ENCODE results near the gene TSPAN32.
"Not testable (repeated sequence)": the region's sequence is repeated elsewhere in the genome, so short reads cannot be mapped to it uniquely, and the experiment has no call there.

Gene TSPAN32

DNA sequence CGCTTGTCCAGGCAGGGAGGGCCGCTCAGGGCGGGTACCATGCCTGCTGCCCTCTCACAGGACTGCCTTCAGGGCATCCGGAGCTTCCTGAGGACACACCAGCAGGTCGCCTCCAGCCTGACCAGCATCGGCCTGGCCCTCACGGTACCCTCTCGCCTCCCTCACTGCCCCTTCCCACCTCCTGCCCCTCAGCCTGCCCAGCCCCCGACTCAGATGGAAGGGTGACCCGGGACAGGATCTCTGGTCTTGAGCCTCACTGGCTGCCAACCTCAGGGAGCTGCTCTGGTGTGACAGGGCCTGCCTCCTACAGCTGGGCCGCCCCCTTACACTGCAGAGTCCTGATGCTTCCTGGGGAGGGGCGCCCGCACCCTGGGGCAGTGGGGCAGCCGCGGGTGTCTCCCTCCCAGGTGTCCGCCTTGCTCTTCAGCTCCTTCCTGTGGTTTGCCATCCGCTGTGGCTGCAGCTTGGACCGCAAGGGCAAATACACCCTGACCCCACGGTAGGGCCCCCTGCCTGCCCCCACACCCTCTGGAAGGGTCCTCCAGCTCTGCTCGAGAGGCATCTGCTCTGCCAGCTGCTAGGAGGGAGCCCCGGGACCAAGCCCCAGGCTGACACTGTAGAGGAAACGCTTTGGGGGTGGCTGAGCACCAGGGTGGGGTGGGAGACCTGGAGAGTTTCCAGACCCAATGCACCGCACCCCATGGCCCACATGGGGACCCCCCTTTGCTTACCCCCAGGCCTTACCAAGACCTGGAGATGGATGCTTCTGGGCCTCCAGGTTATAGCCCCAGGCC, 14.6 kb downstream of the TSPAN32 start:
- DNase-seq = no peak

DNA sequence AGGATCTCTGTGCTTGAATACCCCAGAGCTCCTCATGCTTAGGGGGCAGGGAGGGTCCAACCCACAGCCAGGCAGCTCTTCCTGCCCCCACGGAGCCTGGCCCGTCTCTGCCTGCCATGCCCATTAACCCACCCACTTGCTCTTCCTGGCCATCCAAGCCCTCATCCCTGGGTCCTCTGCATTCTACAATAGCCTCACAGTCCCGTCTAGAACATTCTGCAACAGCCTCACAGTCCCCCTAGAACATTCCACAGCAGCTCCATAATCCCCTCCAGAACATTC, 15.1 kb downstream of the TSPAN32 start:
- no peak for DNase-seq

DNA sequence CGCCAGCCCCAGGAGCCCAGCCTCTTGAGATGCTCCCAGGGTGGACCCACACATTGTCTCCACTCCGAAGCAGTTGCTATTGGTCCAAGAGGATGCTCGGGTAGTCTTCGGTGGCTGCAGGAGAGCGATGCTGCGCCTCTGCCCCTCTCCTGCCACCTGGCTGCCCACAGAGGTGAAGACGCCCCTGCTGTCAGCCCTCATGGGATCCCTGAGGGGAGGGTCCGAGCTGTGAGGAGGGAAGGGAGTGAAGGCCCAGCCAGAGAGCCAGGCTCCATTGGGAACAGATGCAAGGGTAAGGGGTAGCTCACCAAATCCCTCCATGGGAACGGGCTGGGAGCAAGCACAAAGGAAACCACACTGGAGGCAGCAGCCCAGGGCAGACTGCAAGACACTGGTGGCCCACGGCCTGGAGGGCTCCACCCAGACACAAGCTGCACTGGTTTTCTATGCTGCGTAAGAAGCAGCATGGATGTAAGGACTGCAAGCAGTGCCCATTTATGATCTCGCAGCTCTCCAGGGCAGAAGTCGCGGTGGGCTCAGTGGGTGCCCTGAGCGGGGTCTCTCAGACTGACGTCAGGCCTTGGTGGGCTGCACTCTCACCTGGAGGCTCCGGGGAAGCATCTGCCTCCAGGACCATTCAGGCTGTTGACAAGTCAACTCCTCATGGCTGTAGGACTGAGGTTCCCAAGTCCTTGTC, 15.7 kb downstream of the TSPAN32 start:
- DNase-seq = no peak

DNA sequence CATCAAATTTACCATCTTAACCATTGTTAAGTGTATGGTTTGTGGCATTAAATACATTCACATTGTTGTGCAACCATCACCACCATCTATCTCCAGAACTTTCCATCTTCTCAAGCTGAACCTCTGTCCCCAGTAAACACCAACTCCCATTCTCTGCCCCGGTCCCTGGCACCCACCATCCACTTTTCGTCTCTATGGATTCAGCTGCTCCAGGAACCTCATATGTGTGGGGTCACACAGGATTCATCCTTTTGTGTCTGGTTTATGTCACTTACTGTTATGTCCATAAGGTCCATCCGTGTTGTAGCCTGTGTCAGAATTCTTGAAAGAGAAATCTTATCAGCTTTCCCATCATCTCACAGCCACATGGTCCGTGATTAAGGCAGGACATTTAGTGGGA, 16.3 kb downstream of the TSPAN32 start:
- no peak for DNase-seq

DNA sequence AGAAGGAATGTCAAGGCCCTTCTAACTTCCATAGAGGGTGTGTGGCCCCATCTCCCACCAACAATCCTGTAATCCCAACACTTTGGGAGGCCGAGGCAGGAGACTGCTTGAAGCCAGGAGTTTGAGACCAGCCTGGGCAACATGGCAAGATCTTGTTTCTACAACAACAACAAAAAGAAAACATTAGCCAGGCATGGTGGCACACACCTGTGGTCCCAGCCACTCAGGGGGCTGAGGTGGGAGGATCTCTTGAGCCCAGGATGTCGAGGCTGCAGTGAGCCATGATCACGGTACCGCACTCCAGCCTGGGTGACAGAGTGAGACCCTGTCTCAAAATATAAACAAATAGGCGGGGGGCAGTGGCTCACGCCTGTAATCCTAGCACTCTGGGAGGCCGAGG, 16.9 kb downstream of the TSPAN32 start:
- DNase-seq = no peak

DNA sequence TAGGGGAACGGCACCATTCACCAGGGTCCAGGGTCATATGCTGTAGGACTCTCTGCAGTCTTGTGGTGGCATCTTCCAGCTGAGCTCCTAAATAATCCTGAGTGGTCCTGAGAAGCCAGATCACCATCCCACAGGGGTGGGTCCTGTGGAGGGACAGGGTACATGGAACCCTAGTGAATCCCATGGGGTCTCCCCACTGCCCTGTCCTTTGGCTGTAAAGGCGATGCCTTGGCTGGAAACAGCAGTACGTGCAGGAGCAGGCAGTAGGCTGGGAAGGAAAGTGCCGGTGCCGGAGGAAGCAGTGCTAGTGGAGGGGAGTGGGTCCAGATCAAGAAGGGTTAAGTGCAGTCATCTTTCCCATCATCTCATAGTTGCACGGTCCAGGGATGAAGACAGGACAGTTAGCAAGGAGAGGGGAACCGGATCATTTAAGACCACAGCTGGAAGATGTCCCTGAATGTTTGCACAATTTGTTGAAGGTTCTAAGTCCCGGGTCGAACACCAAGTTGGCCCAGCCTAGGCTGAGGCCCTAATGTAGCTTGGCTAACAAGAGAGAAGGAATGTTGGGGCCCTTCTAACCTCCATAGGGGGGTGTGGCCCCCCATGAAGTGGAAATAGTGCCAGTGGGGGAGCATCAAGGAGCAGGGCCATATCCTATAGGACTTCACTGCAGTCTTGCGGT, 18.1 kb downstream of the TSPAN32 start:
- DNase-seq = no peak

DNA sequence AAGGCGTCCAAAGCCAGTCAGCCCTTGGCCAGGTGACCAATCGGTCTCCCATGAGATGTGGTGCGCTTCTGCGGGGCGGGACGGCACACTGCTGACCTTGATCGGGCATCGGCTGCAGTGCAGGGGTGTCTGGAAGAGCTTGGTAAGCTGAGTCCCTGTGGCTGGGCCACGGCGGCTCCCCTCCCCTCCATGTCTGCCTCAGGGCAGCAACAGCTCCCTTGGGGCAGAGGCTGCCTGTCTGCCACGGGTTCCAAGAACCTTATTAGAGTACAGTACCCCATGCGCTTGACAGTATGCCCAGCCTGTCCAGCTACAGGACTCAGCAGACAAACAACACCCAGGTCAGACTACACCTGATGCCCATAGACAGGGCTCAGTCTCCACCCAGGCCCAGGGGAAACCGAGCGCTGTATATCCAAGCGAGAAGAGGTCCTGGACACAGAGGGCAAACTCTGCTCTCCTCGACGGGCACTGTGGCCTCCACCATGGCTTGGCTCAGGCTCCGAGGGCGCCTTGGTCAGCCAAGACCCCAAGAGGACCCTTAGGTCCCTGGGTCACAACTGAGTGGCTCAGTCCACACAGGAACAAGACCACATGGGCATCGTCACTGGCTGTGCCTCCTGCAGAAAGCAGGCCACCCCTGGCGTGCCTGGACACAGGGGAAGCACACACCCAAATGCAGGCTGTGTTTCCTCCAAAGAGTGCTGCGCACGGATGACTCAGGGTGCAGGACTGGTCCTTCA, 18.9 kb downstream of the TSPAN32 start:
- DNase-seq = no peak

DNA sequence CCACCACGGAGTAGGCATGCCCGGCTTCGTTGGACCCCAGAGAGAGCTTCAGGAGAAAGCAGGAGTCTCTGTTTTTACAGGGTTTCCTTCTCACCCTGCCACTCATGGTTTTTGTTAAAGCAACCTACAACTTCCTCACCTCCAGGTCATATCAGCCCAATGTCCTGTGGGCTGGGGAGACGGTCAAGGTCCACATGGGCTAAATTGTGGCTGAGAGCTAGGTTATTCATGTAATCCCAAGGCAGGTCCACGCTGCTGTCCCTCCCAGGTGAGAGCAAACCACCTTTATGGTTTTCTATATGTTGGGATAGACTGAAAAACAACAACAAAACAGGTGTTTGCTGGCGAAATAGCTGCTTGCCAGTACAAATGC, 19.5 kb downstream of the TSPAN32 start:
- no peak for DNase-seq

DNA sequence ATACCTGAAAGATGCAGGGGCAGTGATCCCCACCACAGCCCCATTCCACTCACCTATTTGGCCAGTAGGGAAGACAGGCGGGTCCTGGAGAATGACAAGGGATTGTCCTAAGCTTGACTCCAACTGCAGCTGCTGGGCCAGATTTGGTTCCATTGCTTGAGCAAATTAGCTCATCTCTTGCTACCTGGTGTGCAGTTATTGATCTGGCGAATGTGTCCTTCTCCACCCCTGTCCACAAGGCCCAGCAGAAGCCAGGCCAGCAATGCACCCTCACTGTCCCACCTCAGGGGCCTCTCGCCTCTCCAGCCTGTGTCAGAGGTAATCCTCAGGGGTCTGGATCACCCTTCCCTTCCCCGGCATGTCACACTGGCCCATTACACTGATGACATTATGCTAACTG, 23.3 kb downstream of the TSPAN32 start:
- DNase-seq = no peak

DNA sequence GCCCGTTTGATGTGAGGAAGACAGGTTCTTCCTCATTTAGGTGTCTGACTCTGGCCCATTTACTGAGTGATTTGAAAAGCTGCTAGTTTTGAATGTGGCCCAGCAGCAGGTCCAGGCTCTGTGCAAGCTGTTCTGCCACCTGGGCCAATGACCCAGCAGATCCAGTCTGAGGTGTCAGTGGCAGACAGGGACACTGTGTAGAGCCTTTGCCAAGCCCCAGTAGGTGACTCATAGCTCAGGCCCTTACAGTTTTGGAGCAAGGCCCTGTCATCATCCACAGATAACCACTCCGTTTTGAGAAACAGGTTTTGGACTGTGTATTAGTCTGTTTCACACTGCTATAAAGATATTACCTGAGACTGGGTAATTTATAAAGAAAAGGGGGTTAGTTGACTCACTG, 23.9 kb downstream of the TSPAN32 start:
- no peak for DNase-seq

DNA sequence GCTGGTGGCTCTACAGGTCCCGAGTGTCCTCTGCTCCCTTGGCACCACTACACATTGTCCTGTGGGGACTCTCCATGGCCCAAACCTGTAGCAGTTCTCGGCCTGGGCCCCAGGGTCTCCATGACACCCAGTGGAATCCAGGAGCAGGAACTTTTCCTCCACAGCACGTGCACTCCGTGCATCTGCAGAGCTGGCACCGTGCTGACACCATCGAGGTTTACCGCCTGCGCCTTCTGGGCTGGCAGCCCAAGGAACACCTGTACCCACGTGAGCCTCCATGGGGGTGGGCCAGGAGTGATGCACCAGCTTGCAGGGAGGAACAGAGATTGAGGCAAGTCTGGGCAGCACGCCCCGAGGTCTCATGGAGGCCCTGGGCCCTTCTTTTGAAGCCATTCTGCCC, 25.2 kb downstream of the TSPAN32 start:
- DNase-seq = no peak

DNA sequence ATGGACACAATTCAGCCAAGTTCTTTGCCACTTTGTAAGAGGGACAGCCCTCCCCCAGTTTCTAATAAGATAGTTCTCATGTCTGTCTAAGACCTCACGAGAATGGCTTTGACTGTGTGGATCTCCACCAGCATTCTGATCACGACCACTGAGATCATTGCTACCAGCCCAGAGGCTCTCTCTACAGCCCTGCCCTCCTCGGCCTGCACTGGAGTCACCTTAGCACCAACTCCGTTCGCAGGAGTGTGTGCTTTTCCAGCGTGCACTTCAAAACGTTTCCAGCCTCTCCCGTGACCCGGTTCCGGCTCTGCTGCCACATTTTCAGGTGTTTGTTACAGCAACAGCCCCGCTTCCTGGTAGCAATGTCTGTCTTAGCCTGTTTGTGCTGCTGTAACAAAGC, 26.2 kb downstream of the TSPAN32 start:
- no peak for DNase-seq

DNA sequence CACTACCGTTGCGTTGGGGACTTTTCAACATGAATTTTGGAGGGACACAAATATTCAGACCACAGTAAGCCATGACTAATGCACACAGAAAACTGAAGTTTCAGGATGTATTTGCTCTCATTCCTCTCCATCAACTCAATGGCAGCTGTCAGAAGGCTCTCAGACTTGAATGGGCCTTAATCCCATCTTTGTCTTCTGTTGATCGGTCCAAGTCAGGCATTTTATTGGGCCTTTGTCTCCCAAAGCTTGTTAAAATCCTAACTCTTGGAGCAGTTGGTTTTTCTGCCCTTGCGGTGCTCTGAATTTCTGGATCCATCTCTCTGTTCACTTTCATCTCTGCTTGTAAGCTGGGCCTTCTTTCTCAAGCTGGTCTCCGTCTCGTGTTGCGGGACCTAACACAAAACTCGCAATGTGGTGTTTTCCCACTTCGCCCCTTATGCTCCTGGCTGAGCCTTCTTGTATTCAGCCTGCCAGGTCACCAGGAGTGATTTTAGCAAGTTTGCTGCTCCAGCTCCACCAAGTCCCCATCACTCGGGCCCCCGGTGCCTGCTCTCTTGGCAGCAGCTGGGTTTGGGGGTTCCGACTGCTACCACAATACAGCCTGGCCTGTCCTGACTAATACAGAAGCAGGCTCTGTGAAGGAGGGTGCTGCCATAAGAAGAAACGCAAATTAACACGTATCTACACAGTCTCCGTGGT, 27.0 kb downstream of the TSPAN32 start:
- no peak for DNase-seq

DNA sequence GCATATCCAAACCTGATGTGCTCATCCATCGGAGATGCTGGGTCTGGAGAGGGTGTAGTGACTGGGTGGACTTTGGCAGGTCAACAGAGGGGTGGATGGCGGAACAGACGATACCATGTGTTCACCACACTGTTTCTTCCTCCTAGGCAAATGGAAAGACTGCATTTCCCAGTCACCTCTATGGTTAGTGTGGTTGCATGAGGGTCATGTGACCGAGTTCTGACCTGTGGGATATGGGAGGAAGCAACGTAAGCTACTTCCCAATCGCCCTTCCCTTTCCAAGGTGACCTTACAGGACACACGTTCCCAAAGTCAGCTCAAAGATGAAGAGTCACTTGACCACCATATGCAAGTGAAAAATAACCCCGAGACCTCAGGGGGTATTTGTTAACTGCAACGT, 27.7 kb downstream of the TSPAN32 start:
- no peak for DNase-seq

DNA sequence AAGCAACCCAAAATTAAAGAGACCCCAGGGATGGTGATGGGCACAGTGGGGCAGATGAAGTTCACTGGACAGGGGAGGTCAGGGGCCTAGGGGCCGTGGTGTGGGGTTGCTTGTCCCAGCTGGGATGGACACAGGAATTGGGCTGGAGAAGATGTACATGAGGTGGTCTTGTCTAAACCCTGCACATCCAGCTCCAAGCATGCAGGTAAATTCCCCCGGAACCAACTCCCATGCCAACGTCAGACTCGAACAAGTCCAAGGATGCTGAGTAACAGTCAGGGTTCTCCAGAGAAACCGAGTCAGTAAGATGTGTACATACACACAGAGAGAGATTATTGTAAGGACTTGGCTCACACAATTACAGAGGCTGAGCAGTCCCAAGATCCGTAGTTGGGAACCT, 28.9 kb downstream of the TSPAN32 start:
- DNase-seq = no peak

DNA sequence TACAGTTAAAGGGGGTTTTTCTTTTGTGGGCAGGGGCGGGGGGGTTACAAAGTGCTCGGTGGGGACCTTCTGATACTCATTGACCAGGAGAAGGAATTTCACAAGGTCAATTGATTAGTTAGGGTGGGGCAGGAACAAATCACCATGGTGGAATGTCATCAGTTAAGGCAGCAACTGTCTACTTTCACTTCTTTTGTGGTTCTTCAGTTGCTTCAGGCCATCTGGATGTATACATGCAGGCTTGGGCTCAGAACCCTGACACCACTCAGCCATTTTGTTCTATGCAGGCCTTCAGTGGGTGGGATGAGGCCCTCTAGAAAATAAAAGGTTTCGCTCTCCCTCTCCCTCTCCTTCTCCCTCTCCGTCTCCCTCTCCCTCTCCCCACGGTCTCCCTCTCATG, 29.6 kb downstream of the TSPAN32 start:
- no peak for DNase-seq

DNA sequence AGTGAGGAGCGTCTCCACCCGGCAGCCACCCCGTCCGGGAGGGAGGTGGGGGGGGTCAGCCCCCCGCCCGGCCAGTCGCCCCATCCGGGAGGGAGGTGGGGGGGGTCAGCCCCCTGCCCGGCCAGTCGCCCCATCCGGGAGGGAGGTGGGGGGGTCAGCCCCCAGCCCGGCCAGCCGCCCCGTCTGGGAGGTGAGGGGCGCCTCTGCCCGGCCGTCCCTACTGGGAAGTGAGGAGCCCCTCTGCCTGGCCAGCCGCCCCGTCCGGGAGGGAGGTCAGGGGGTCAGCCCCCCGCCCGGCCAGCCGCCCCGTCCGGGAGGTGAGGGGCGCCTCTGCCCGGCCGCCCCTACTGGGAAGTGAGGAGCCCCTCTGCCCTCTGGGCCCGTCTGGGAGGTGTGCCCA, 30.8 kb downstream of the TSPAN32 start:
- DNase-seq = not testable (repeated sequence)

DNA sequence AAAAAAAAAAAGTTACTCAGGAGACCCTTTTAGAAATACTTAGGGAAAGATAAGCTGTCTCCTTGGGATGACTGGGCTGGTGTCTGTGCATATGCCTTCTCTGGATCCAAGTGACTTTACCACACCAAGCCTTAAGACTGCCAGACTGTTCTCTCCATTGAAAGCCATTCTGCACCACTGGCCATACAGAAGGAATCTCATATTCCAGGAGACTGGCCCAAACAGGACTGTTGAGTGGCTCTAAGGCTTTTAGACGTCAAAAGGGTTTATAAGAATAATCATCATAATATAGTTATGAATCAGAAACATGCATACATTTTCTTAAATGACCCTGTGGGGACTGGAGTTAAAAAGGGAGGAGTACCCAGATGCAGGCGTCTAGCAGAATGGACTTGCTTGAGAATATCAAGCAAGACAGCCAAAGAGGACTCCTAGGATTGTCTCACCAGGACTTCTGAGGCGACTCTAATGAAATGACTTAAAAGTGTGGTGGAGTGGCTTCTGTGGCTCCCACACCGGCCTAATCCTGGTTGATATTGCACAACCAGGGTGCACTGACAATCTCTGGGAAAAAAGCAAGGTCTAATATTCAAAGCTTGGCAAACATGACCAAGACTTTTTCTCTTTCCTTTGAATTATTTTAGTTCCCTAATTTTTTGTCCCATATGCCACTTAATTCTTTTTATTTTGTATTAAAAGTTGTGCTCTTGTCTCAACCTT, 31.8 kb downstream of the TSPAN32 start:
- DNase-seq = not testable (repeated sequence)

DNA sequence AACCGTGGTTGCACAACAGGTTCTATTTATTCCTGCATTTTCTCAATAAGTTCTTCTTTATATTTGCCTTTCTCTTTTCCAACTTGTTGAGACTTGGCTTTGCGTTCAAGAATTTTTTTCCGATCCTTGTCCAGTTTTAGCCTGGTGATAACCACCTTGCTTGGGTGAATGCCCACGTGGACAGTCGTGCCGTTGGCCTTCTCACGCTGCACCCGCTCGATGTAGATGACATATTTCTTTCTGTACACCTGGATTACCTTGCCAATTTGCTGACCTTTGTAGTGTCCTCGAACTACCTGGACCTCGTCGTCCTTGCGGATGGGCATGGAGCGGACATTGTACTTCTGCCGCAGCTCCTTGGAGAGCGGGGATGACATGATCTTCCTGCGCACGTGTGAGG, 33.5 kb downstream of the TSPAN32 start:
- DNase-seq = not testable (repeated sequence)

DNA sequence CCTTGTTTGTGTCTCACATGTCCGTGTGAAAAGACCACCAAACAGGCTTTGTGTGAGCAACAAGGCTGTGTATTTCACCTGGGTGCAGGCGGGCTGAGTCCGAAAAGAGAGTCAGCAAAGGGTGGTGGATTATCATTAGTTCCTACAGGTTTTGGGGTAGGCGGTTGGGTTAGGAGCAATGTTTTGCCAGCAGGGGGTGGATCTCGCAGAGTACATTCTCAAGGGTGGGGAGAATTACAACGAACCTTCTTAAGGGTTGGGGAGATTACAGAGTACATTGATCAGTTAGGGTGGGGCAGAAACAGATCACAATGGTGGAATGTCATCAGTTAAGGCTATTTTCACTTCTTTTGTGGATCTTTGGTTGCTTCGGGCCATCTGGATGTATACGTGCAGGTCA, 36.9 kb downstream of the TSPAN32 start:
- DNase-seq = not testable (repeated sequence)

DNA sequence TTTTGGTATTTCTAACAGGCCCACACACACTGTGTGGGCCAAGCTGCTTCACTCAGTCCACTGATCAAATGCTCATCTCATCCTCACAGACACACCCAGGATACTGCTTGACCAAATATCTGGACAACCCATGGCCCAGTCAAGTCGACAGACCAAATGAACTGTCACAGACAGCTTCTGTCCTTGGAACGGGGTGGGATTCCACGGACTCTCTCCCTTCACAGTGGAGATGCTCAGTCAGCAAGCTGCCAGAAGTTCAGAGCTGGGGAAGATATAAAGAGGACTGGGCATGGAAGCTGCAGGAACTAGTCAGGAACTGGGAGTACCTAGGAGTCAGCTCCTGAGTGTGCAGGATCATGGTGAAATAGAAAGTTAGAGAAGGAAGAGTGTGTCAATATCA, 40.7 kb downstream of the TSPAN32 start:
- DNase-seq = no peak

DNA sequence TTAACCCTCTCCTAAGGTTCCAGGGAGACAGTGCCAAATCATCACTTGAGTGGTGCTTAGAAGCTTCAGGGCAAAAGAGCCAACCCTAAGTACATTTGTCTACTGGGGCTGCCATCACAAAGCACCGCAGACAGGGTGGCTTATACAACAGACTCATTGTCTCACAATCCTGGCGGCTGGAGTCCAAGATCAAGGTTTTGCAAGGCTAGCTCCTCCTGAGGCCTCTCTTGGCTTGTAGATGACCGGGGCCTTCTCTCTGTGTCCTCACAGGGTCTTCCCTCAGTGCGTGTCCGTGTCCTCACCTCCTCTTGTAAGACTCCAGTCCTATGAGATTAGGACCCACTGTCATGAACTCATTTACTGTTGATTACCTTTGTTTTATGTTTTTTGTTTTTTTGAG, 41.2 kb downstream of the TSPAN32 start:
- DNase-seq = no peak
